Common myeloid progenitor, CD34-positive (primary cell): Measurements from ENCODE around the gene CDON.
"Not testable (repeated sequence)": the region's sequence is repeated elsewhere in the genome, so short reads cannot be mapped to it uniquely, and the experiment has no call there.

Experiments
- CTCF ChIA-PET: fragments of 350-600 bp; sonication (Branson Sonifier 250); formaldehyde crosslinking; loops from one replicate; lab custom pipeline; 2021; ENCODE audit warnings: antibody characterized with exemption; lab: Charles Lee
- POLR2A ChIA-PET: fragments of 350-600 bp; sonication (Branson Sonifier 250); formaldehyde crosslinking; loops from one replicate; lab custom pipeline; 2021; ENCODE audit warnings: antibody characterized with exemption; lab: Charles Lee
- DNase-seq, 3 donors: peaks; one replicate each; pipeline versions ENCODE4 v3.0.0 to v3.0.0-alpha.2; 2013
- H3K27ac ChIP-seq, 2 experiments: 1 replicate in 1 of 2; 2 replicates in 1 of 2; pipeline ENCODE4 v1.7.0; 2013; ENCODE audit warnings: inconsistent platforms in 2 of 2, low read length in 2 of 2, mild to moderate bottlenecking in 2 of 2, low read depth in 1 of 2, moderate library complexity in 1 of 2; ENCODE audit not compliant: severe bottlenecking in 2 of 2, insufficient read depth in 1 of 2, poor library complexity in 1 of 2
- H3K27me3 ChIP-seq, 5 experiments: replicated peaks in 2 of 5; 1 replicate in 3 of 5; 2 replicates in 2 of 5; pipeline versions ENCODE4 v1.6.1 to v1.7.0; 2013; ENCODE audit warnings: low read length in 4 of 5, mild to moderate bottlenecking in 2 of 5, moderate library complexity in 2 of 5, inconsistent platforms in 1 of 5; ENCODE audit not compliant: insufficient read depth in 5 of 5, control insufficient read depth in 4 of 5
- H3K36me3 ChIP-seq, 4 experiments: 1 replicate in 2 of 4; 2 replicates in 2 of 4; pipeline versions ENCODE4 v1.6.1 to v1.7.0; 2013; ENCODE audit warnings: low read length in 3 of 4, control low read depth in 1 of 4, mild to moderate bottlenecking in 1 of 4; ENCODE audit not compliant: control insufficient read depth in 4 of 4, insufficient read depth in 4 of 4
- H3K4me1 ChIP-seq, 4 experiments: 1 replicate in 3 of 4; 2 replicates in 1 of 4; pipeline versions ENCODE4 v1.6.1 to v1.7.1; 2013; ENCODE audit warnings: low read length in 3 of 4, mild to moderate bottlenecking in 3 of 4, control low read depth in 1 of 4, inconsistent platforms in 1 of 4, moderate library complexity in 1 of 4; ENCODE audit not compliant: control insufficient read depth in 4 of 4, insufficient read depth in 4 of 4; ENCODE audit errors: control extremely low read depth in 1 of 4
- H3K4me3 ChIP-seq, 7 experiments: 1 replicate in 4 of 7; 2 replicates in 3 of 7; pipeline versions ENCODE4 v1.5.1 to v1.7.0; 2013; ENCODE audit warnings: mild to moderate bottlenecking in 7 of 7, low read length in 6 of 7, moderate library complexity in 6 of 7, inconsistent platforms in 2 of 7, low read depth in 2 of 7, control low read depth in 1 of 7; ENCODE audit not compliant: insufficient read depth in 4 of 7, control insufficient read depth in 1 of 7; ENCODE audit errors: extremely low read depth in 1 of 7
- H3K9me3 ChIP-seq, 5 experiments: 1 replicate in 4 of 5; 2 replicates in 1 of 5; pipeline versions ENCODE4 v1.6.1 to v1.7.1; 2013; ENCODE audit warnings: low read length in 4 of 5, mild to moderate bottlenecking in 2 of 5, inconsistent platforms in 1 of 5, low read depth in 1 of 5, moderate library complexity in 1 of 5; ENCODE audit not compliant: control insufficient read depth in 4 of 5, insufficient read depth in 2 of 5; ENCODE audit errors: control extremely low read depth in 1 of 5
- WGBS: methylation state at CpG from one replicate; pipeline ENCODE4 v1.1.5; 2013; ENCODE audit not compliant: insufficient coverage; 5-methylcytosine and 5-hydroxymethylcytosine counted together

Gene CDON

DNA sequence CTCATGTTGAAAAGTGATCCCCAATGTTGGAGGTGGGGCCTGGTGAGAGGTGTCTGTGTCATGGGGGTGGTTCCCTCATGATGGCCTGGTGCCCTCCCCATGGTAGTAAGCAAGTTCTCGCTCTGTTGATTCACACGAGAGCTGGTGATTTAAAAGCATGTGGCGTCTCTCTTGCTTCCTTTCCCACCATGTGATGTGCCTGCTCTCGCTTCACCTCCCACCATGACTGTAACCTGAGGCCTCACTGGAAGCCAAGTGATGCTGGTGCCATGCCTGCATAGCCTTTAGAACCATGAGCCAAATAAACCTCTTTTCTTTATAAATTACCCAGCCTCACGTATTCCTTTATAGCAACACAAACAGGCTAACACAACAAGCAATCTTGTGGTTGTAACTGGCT is 64.4 kb downstream of the CDON start:
- 93% methylated on average over 5 of the region's 5 CpGs for WGBS
- no peak overlapping the region for H3K27ac ChIP-seq
- H3K36me3 ChIP-seq = no peaks in the 10 kb centered on the region
- CTCF ChIA-PET = no interaction called here
- H3K27me3 ChIP-seq = peaks cover 0 to 32% (median 14%) of the 10 kb centered on the region in 5 experiments
- no peak for DNase-seq
- no peaks in the 10 kb centered on the region for H3K4me1 ChIP-seq
- no peak overlapping the region for H3K4me3 ChIP-seq
- H3K9me3 ChIP-seq = no peaks in the 10 kb centered on the region
- POLR2A ChIA-PET = no interaction called here

DNA sequence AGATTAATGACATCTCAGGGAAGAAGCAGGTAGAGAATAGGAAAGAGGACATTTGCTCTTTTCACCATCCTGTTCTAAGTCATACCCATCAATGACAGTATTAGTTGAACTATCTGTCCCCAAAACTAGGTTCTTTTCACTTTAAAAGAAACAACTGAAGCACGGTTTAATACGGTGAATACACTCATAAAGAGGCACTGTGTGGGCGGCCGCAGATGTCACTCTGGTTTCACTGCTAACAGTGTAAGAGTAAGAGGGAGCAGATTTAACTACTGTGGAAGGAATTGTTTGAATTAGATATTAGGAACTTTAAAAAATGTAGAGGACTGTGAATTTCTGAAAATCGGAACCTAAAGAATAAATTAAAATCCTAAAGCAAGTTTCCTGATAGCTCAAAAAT is 67.4 kb downstream of the CDON start:
- H3K27me3 ChIP-seq = peaks cover 0 to 43% (median 7%) of the 10 kb centered on the region in 5 experiments
- no peak overlapping the region for H3K4me3 ChIP-seq
- no peaks in the 10 kb centered on the region for H3K36me3 ChIP-seq
- ChIA-PET CTCF (no interaction called here), POLR2A (no interaction called here)
- WGBS = 96% methylated on average over 4 of the region's 5 CpGs
- no peak for DNase-seq
- H3K4me1 ChIP-seq = no peaks in the 10 kb centered on the region
- no peak overlapping the region for H3K27ac ChIP-seq
- H3K9me3 ChIP-seq = no peaks in the 10 kb centered on the region

DNA sequence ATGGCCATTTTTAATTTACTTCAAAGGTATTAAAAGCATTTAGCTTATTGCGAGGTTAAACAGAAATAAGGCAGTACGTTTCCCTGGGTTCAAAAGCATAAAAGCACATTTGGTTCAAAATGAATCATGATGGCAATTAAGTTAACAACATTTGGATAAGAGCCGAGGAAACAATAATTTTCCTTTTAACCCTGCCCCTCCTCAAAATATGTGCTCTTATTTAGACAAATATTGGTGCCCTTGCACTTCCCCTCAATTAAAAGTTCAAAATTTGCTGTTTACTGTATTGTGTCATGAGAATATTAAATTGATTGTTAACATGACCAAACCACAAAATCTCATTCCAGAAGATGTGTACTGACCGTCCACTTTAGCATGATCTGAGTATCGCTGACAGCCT is 68.2 kb downstream of the CDON start:
- Histone ChIP-seq H3K36me3 (no peaks in the 10 kb centered on the region), H3K4me1 (no peaks in the 10 kb centered on the region), H3K9me3 (no peaks in the 10 kb centered on the region), H3K4me3 (no peak overlapping the region), H3K27ac (no peak overlapping the region), H3K27me3 (peaks cover 0 to 48% (median 7%) of the 10 kb centered on the region in 5 experiments)
- ChIA-PET CTCF (no interaction called here), POLR2A (no interaction called here)
- DNase-seq = no peak
- WGBS = 100% methylated on average over 3 of the region's 5 CpGs

- Histone ChIP-seq H3K9me3 (no peaks in the 10 kb centered on the region), H3K4me3 (no peak overlapping the region), H3K4me1 (no peaks in the 10 kb centered on the region), H3K36me3 (no peaks in the 10 kb centered on the region), H3K27ac (no peak overlapping the region), H3K27me3 (peaks cover 0 to 45% (median 7%) of the 10 kb centered on the region in 5 experiments)
- POLR2A ChIA-PET = no interaction called here
- WGBS = 100% methylated on average over 5 of the region's 7 CpGs
- DNase-seq = no peak
- CTCF ChIA-PET = no interaction called here
Measured at GRCh38 chr11:125992893-125993292, 69.8 kb downstream of the CDON start.

DNA sequence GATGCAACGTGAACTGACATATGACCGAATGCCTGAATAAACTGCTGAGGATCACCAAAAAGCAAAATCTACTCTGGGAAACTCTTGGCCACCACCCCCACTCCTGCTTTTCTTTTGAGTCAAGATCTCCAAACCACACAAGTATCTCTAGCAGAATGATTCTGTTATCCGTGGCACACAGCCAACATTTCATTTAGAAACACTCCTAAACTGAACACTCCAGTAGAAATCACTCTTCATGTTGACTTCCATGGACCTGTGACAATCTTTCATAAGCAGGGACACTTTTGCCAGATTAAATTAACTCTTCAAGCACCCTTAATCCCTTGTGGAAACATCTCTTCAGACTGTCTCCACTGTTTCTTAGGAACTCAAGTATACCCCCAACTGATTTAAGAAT is 72.4 kb downstream of the CDON start:
- H3K9me3 ChIP-seq = peaks cover 0 to 1% (median 0%) of the 10 kb centered on the region in 5 experiments
- CTCF ChIA-PET = no interaction called here
- H3K4me3 ChIP-seq = no peak overlapping the region
- H3K4me1 ChIP-seq = no peaks in the 10 kb centered on the region
- DNase-seq = no peak
- POLR2A ChIA-PET = no interaction called here
- H3K36me3 ChIP-seq = no peaks in the 10 kb centered on the region
- H3K27ac ChIP-seq = no peak overlapping the region
- H3K27me3 ChIP-seq = peaks cover 0 to 49% (median 7%) of the 10 kb centered on the region in 5 experiments
- 88% methylated on average over 3 of the region's 3 CpGs for WGBS

GRCh38 chr11:125987066-125987641 is 75.5 kb downstream of the CDON start:
- Histone ChIP-seq H3K9me3 (peaks cover 0 to 1% (median 0%) of the 10 kb centered on the region in 5 experiments), H3K27me3 (peaks cover 0 to 40% (median 5%) of the 10 kb centered on the region in 5 experiments), H3K4me1 (no peaks in the 10 kb centered on the region), H3K4me3 (no peak overlapping the region), H3K36me3 (no peaks in the 10 kb centered on the region), H3K27ac (no peak overlapping the region)
- POLR2A ChIA-PET = interaction anchor here (0.6 kb wide), 1 partner anchor 30 kb away, joined by 5 read pairs; no protein-coding TSS in a partner anchor
- CTCF ChIA-PET = no interaction called here
- 80% methylated on average over 1 of the region's 5 CpGs for WGBS
- no peak for DNase-seq

GRCh38 chr11:125985956-125986355 is 76.7 kb downstream of the CDON start:
- peaks cover 0 to 35% (median 5%) of the 10 kb centered on the region in 5 experiments for H3K27me3 ChIP-seq
- H3K9me3 ChIP-seq, POLR2A ChIA-PET, H3K4me1 ChIP-seq, H3K27ac ChIP-seq, H3K36me3 ChIP-seq, CTCF ChIA-PET, DNase-seq, H3K4me3 ChIP-seq: not testable (repeated sequence)
- no CpG with 5 or more reads among the region's 6 CpGs for WGBS
